Heart left ventricle (tissue), 13 donors: ENCODE results near the gene CAMTA1.

Experiments used
- CTCF ChIP-seq, 12 donors: fragments of 200-600 bp; sonication (generic) in 4 of 12; IDR thresholded peaks; one replicate each; pipeline versions ENCODE4 v1.5.0 to v1.8.0; 2018 to 2022; ENCODE audit warnings: antibody characterized with exemption in 12 of 12, mild to moderate bottlenecking in 5 of 12
- POLR2A ChIP-seq, 2 donors: fragments of 450-650 bp; IDR thresholded peaks; one replicate each; pipeline ENCODE4 v1.6.1; 2017; ENCODE audit warnings: antibody characterized with exemption in 2 of 2, mild to moderate bottlenecking in 2 of 2, moderate library complexity in 2 of 2
- donor health status: ischemic (EF 13 %, LVEDD 7.1; RV severe dilation, severe dysfunction).
- donor health status: DM: no; HTN: yes; CAD: no.
- donor health status: DM: no; HTN: no; CAD: no.
- donor health status: ischemic (EF 25% LVEDD 6.9; RV normal size, moderate dysfunction).
- donor health status: ischemic (EF 25% LVEDD 5.7; RV mildly dilated, moderate dysfunction).
- donor health status: ischemic (EF 35%, LVEDD 5.7; RV mildly dilated, moderate dysfunction).
- donor health status: nonischemic (EF 11% LVEDD 7.7; RV severe dilation, severe dysfunction).
- donor health status: DM: yes; HTN: yes; CAD: no.
- donor health status: PGD.
- donor health status: ischemic (EF 29% LVEDD 5.4; RV normal size, mild dysfunction).
- donor health status: nonischemic (EF 23%, LVEDD 6.1; RV moderate dilation, normal function).

GRCh38 chr1:7177438-7178146 is 392.3 kb downstream of the CAMTA1 start:
- TF ChIP-seq CTCF (IDR thresholded peaks at IDR 0.05), result no peak
- TF ChIP-seq POLR2A (IDR thresholded peaks at IDR 0.05), result no peak
